Choroid plexus epithelial cell (primary cell): Measurements from ENCODE around the gene RUFY1.
A peak's percentile ranks its signal among the peaks of the same experiment; 100 is the strongest.
"Not testable (repeated sequence)": the region's sequence is repeated elsewhere in the genome, so short reads cannot be mapped to it uniquely, and the experiment has no call there.

ENCODE experiments used
- DNase-seq: peaks from one replicate; pipeline ENCODE4 v3.0.0-alpha.2; 2010; ENCODE audit warnings: low read depth
- H3K4me3 ChIP-seq: 2 replicates; pipeline ENCODE4 v1.5.1; 2011; ENCODE audit warnings: low read depth, mild to moderate bottlenecking, control low read depth, low read length, moderate library complexity
- CTCF ChIP-seq: conservative IDR thresholded peaks from 2 replicates; pipeline ENCODE4 v1.5.1; 2011; ENCODE audit warnings: low read depth, mild to moderate bottlenecking, control low read depth, inconsistent platforms, low read length, moderate library complexity

Gene RUFY1

DNA sequence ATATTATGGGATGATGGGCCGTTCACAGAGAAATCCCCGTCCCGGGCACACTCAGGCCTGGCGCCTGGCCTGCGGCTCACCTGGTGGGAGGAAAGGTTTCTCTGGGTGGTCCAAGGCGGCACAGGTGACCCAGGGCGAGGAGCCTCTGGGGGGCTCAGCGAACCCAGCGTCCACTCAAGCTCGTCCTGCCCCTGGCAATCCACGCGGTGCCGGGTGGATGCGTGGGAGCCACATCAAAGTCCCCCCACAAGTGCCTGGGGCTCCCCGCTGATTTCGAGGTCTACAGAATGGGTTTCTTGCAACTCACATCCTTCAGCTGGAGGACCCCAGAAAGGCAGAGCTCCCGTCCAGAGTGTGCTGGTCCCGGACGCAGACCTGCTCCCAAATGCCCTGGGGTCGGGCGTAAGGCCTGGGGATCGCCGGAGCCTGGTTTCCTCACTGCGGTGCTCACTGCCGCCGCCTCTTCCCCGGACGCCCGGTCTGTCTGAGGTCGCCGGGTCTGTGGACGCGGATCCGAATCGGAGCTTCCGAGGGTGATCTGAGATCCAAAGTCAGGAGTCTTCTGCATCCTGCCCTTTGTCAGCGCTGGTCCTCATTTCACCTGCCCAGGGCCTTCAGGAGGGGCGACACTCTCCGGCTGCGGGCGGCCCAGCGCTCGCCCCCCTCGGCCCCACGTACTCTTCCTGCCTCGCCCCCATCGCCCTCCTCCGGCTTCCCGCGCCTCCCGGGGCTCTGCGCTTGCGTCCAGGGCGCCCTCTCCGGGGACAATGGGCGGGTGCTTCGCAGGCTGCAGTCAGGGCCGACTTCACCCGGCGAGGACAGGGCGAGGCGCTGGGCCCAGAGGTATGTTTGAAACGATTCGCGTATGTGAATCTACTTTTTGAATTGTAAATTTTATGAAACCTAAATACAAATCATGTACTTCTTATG is 20.0 kb upstream of the RUFY1 start:
- peak; percentile 38 for DNase-seq
- peak overlapping the region; percentile 60 for H3K4me3 ChIP-seq
- TF ChIP-seq CTCF = peak; percentile 26

DNA sequence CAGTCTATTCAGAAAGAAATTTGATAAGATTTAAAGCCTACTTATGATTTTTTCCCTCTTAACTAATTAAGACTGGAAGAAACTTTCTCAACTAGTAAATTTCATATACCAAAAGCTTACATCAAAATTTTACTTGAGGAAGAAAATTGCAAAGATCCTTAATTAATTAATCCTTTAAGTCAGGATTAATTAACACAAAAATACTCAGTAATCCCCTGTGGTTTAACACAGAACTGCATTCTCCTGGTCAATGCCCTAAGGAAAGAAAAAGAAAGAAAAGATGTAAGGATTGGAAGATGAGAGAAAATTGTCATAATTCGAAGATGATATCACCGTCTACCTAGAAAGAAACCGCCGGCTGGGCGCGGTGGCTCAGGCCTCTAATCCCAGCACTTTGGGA is 17.3 kb upstream of the RUFY1 start:
- DNase-seq = no peak
- no peak overlapping the region for H3K4me3 ChIP-seq
- TF ChIP-seq CTCF = no peak

GRCh38 chr5:179533907-179534306 is 16.4 kb upstream of the RUFY1 start:
- H3K4me3 ChIP-seq = no peak overlapping the region
- no peak for TF ChIP-seq CTCF
- DNase-seq = no peak

- no peak overlapping the region for H3K4me3 ChIP-seq
- no peak for TF ChIP-seq CTCF
- DNase-seq = no peak
Observed at GRCh38 chr5:179534431-179534830, 15.9 kb upstream of the RUFY1 start.

- no peak overlapping the region for H3K4me3 ChIP-seq
- no peak for DNase-seq
- no peak for TF ChIP-seq CTCF
Observed at GRCh38 chr5:179536676-179537075, 13.7 kb upstream of the RUFY1 start.

GRCh38 chr5:179542170-179542569 is 8.2 kb upstream of the RUFY1 start:
- H3K4me3 ChIP-seq = no peak overlapping the region
- no peak for TF ChIP-seq CTCF
- no peak for DNase-seq

- DNase-seq, H3K4me3 ChIP-seq: not testable (repeated sequence)
Observed at GRCh38 chr5:179543275-179543674, 7.1 kb upstream of the RUFY1 start.
